NCI-H82 treated with DMSO at 0.1 percent for 48 hours (cell line): ENCODE data around the gene NSG2.

Source experiments
- DNase-seq: peaks from one replicate; lab custom pipeline; 2025; ENCODE audit not compliant: unreplicated experiment; lab: John Stamatoyannopoulos, UW

NSG2 gene

DNA sequence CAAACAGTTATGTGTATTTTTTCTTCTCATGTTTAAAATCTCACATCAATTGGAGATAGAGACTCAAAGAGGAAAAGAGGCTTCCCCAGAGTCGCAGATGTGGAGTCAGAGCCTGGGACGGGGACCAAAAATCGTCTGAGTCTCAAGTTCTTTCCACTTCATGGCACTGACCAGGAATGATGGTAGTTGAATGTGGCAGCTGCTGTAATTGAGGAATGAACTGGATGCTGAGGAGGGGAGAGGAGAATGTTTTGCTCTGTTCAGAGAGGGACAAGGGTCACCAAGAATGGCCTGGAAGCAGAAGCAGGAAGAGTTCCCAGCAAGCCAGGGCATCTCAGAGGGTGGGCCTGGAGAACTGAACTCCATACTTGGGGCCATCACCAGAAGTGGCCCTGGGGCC lies 103.9 kb downstream of the NSG2 start:
- no peak for DNase-seq

DNA sequence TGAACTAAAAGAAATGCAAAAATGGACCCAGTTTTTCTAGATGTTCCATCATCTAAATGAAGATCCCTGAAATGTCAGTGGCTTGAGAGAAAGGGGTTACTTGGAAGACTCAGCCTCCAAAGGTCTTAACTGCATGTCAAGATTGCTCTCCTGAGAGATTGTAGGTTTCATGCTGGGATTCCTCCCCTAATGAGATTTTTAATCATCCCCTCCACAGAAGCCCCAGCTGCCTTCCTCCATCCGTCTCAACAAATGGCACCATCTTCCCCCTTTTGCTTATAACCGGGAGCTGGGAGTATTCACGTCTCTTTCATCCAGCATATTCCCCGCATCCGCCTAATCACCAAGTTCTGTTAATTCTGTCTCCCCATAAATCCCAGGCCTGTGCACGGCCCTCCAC lies 104.5 kb downstream of the NSG2 start:
- peak; percentile 68 for DNase-seq

DNA sequence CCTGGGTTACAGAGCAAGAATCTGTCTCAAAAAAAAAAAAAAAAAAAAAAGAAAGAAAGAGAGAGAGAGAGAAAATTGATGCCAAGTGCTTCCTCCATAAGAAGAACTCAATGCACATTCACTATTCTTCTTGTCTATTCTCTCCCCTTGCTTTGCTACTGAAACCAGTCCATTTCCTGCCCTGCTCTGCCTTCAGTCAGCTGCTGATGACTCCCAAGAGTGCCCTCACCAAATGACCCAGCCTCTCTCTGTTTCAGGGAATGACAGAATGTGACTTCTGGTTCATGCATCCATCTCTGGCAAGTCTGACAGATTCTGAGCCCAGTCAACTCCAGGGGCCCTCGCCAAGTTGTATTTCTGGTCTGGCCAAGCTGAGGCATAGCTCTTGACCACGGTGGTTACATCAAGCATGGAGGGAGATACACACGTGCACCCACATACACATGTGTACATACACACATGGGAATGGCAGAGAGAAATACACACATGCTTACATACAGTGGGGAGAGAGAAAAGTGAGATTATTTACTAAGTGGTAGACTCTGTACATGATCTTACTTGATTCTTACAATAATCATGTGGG lies 106.2 kb downstream of the NSG2 start:
- no peak for DNase-seq

DNA sequence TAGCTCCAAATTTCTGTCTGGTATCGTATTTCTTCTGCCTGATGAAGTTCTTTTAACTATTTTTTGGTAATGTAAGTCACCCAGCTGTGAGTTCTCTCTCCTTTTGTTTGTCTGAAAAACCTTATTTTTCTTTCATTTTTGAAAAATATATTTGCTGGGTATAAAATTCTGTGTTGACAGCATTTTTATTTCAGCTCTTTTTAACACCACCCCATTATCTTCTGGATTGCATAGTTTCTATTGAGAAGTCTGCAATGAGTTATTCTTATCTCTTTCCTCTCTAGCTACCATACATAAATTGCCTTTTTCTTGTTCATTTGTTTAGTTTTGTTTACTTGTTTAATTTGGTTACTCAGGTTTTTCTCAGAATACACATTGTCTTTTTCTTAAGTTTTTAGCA lies 109.1 kb downstream of the NSG2 start:
- DNase-seq = no peak

DNA sequence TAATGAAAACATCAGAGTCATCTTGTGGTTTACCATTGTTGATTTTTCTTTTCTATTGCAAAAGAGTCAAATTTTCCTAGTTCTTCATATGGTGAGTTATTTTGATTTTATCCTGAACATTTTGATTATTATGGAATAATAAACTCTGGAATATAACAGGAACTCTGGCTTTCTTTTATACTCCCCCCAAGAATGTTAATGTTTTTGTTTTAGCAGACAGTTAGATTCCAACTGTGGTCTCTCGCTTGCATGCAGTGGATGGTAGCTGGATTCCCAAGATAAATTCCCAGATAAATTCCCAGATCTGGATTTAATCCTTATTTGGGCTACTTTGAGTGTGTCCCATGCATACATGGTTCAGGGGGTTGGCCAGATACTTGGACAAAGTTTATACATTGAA lies 109.8 kb downstream of the NSG2 start:
- no peak for DNase-seq

DNA sequence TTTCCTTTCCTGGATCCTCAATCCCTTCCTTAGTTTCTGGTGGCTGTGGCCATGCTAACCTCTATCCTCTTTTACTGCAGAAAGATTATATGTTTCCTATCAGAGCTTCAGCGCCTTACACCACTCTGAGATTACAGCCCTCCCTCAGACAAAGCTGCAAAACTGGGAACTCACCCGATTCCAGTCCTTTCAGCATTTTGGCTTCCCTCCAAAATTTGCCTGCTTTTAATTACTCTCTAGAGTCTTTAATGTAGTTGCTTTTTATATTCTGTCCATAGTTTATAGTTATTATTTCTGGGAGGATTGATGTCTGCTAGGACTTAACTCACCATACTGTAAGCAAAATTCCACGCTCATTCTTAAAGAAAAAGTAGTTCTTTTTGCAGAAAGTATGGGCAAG lies 110.2 kb downstream of the NSG2 start:
- DNase-seq = no peak

DNA sequence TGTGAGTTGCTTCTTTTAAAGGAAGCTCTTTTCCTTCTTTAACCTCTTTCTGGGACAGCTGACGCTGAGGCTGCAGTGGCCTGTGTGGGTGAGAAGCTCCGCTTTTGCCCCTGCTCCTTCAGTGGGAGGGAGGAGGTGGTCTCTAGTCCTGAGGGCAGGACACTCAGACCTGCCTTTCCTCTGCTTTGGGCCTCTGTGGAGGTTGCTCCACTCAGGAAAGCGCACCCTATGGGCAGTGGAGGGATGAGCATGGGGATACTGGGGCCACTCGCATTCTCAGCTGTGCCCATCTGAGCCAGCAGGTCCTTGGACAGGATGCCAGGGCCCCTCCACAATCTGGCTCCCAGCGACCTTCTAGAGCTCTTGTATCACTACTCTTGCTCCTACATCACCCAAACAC lies 111.5 kb downstream of the NSG2 start:
- DNase-seq = no peak
